NT2/D1 (cell line): ENCODE data around the gene OVAAL.

ENCODE experiments used
- SUZ12 ChIP-seq: IDR thresholded peaks from 2 replicates; pipeline ENCODE4 v1.6.1; 2011; ENCODE audit not compliant: insufficient read length, insufficient read depth; ENCODE audit errors: extremely low read depth
- ZNF274 ChIP-seq: IDR thresholded peaks from 2 replicates; pipeline ENCODE4 v1.6.1; 2011; ENCODE audit warnings: mild to moderate bottlenecking, low read depth, low read length

- TF ChIP-seq ZNF274 (no peak), SUZ12 (no peak)
Observed at GRCh38 chr1:180555411-180555810, 3.4 kb upstream of the OVAAL start.
